Gastrocnemius medialis (tissue), 4 donors: ENCODE measurements around the gene OR2AP1.

ENCODE experiments used
- POLR2A ChIP-seq, 2 donors: fragments of 450-650 bp; IDR thresholded peaks; one replicate each; pipeline ENCODE4 v1.6.1; 2017; ENCODE audit warnings: antibody characterized with exemption in 2 of 2, mild to moderate bottlenecking in 2 of 2, moderate library complexity in 2 of 2
- TF ChIP-seq, protein P1 (sequence below), 5 experiments: fragments of 450-650 bp in 3 of 5; fragments of 200-600 bp in 2 of 5; sonication (generic) in 2 of 5; IDR thresholded peaks in 4 of 5; conservative IDR thresholded peaks in 1 of 5; 1 replicate in 4 of 5; 2 replicates in 1 of 5; pipeline ENCODE4 v1.5.1; 2016 to 2019; ENCODE audit warnings: antibody characterized with exemption in 5 of 5, mild to moderate bottlenecking in 3 of 5, moderate library complexity in 3 of 5

DNA sequence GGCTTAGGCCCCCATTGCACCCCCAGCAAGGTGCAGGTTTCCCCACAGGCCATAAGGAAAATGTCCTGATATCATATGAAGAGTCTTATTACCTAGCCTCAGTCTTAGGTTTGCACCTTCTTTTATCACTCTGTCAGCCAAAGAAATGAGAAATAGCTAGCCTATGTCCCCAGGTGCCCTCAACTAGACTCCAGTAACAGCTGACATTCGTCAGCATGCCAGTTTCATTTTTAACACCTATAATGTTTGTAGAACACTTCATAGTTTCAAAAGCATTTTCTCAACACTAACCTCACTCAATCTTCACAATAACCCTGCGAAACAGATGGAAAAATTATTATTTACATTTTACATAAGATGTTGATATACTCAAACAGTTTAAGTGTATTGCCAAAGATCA, 40.4 kb downstream of the OR2AP1 start:
- TF ChIP-seq, protein P1, sequence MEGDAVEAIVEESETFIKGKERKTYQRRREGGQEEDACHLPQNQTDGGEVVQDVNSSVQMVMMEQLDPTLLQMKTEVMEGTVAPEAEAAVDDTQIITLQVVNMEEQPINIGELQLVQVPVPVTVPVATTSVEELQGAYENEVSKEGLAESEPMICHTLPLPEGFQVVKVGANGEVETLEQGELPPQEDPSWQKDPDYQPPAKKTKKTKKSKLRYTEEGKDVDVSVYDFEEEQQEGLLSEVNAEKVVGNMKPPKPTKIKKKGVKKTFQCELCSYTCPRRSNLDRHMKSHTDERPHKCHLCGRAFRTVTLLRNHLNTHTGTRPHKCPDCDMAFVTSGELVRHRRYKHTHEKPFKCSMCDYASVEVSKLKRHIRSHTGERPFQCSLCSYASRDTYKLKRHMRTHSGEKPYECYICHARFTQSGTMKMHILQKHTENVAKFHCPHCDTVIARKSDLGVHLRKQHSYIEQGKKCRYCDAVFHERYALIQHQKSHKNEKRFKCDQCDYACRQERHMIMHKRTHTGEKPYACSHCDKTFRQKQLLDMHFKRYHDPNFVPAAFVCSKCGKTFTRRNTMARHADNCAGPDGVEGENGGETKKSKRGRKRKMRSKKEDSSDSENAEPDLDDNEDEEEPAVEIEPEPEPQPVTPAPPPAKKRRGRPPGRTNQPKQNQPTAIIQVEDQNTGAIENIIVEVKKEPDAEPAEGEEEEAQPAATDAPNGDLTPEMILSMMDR (IDR thresholded peaks at IDR 0.05 in 4 of 5, conservative IDR thresholded peaks at IDR 0.05 in 1 of 5) = no peak
- TF ChIP-seq POLR2A (IDR thresholded peaks at IDR 0.05) = no peak
